Kidney glomerular epithelial cell (primary cell): Measurements from ENCODE around the gene ATP6V1C2.
"Not testable (repeated sequence)": the region's sequence is repeated elsewhere in the genome, so short reads cannot be mapped to it uniquely, and the experiment has no call there.

Source experiments
- DNase-seq: peaks from one replicate; lab custom pipeline; 2025; lab: John Stamatoyannopoulos, UW

Gene ATP6V1C2

GRCh38 chr2:10786240-10786982 is 65.0 kb downstream of the ATP6V1C2 start:
- no peak for DNase-seq

DNA sequence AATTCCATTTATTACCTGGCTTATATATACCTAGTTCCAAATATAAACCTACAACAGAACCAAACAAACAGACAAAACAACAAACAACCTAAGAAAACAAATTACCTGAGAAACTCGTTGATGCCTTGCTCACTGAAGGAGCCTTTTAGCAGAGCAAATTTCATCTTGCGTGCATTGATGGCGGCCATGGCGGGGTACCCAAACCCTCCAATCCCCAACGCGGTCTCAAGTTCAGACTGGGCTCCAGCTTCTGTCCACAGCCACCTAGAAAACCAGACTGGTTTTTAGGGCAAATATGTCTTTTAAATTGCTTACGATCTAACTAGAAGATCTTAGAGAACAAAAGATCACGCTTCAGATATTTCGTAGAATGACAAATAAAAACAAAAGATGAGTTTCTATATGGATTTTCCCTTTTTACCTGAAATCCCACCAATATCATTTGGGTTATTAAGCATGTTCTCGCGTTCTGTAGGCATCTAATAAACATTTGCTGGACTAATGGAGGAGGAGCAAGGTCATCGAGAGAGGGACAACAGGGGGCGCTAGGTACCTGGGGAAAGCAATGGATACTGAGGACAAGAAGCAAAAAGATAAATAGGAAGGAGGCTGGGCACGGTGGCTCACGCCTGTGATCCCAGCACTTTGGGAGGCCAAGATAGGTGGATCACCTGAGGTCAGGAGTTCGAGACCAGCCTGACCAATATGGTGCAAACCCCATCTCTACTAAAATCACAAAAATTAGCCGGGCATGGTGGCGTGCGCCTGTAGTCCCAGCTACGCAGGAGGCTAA is 65.9 kb downstream of the ATP6V1C2 start:
- no peak for DNase-seq

GRCh38 chr2:10788855-10789254 is 67.4 kb downstream of the ATP6V1C2 start:
- DNase-seq: no peak

DNA sequence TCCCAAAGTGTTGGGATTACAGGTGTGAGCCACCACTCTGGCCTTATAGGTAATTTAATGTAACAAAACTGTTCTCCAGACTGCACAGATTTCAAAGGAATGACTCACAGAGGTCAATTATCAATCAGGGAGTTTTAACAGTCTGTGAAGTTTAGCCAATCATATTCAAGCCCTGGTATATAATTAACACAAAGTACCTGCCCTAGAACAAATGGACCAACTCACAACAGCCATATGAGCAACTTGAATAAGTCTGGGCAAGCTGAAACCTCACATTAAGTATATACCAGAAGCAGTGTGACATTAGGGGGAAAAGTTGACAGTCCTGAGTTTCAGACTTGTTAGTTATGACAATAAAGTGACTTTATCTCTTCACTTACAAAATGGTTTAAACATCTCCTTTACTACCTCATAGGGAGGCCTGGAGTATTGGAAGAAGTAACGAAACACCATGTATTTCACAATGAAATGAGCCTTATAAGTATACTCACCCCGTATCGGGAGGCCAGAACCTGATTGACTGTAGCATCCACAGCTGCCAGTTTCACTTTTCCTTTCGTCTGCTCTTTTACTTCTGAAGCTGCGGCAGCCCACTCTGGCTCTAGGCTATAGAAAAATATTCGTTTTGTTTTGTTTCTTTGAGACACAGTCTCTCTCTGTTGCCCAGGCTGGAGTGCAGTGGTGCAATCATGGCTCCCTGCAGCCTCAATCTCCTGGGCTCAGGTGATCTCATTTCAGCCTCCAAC is 69.0 kb downstream of the ATP6V1C2 start:
- peak; percentile 83 for DNase-seq

DNA sequence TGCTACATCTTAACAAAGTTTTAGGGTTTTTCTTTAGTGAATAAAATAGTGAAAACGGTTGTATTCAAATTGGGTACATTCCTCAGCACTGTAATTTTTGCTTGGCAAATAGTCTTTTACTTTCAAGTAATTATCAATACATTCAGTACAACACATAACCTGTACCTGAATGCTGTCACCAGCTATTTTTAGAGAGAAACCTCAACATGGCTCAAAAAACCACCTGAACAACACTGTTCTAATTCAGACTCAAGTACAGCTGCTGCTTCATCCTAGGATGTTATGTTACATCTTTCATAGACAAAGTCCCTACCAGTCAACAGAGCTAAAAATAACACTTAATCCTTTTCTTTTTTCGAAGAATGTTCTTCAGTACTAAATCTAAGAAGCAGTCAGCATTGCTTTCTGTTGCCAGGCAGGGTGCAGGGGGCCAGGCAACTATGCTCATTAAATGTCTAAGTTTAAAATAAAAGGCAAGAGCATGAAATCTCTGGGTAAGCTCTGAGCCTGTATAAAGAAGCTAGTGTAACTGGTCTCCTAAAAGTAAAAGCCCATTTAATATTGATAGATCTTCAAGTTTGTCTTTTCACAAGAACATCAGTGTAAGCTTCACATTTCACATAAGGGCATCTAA is 70.7 kb downstream of the ATP6V1C2 start:
- DNase-seq: no peak

DNA sequence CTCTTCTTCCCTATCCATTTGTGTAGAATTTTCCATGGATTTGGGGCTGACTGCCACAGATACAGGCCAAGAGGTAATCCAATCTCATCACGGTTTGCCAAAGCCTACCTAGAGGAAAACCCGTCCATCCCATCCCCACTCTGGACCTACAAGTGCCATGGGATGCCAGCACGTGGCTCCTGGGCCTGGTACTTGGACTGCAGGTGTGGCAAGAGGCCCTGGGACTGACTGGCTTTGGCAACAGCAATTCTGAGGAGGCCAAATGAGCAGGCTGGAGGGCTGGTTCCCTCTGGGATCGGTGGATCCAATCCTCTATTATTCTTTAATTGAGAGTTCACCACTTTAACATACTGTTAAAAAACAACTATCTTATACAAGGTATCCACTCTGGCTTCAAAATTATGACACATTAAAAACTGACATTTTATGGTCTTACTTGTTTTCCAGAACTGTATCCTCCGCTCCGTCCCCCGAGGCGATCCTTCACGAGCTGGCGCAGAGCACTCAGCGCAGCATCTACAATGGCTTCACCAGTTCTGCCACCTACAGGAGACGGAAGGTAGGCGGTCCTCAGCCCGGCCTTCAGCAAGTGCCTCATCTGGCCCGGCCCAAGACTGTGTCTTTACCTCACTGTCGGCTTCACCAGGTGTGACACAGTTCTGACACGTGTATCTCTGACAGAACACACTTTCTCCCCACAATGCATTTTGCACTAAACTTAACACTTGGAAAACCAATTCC is 71.4 kb downstream of the ATP6V1C2 start:
- DNase-seq: no peak

DNA sequence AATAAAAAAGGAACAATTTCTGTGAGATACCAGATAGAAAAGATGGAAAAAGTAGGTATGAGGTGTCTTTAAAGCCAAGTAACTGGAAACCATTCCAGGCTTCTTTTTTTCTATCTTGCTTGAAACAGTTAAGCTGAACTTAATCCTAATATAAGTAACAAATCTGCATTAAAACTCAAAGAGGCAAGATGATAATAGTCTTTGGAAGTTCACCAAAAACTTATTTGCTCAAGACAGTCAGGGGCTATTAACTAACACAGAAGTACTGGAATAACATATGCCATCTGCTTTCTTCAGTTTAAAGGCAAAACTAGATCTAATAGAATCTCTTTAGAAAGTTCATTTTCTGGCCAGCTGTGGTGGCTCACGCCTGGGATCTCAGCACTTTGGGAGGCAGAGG is 72.4 kb downstream of the ATP6V1C2 start:
- no peak for DNase-seq

GRCh38 chr2:10794876-10795275 is 73.4 kb downstream of the ATP6V1C2 start:
- no peak for DNase-seq

GRCh38 chr2:10795508-10796046 is 74.1 kb downstream of the ATP6V1C2 start:
- no peak for DNase-seq

GRCh38 chr2:10796703-10797102 is 75.3 kb downstream of the ATP6V1C2 start:
- DNase-seq: no peak

- DNase-seq: no peak
Observed at GRCh38 chr2:10798783-10799182, 77.4 kb downstream of the ATP6V1C2 start.

DNA sequence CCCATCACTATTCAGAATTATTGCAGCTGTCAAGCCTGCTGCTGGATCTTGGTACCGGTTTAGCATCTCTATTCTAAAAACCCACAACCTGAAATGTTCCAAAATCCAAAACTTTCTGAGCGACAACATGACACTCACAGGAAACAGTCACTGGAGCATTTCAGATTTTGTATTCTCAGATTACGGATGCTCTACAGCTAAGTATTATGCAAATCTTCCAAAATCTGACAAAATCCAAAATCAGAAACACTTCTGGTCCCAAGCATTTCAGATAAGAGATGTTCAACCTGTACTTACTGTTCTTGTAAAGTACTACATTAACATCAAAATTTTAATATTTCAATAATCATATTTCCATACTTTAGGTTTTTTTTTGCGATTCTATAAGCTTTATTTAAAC is 78.7 kb downstream of the ATP6V1C2 start:
- DNase-seq: no peak

DNA sequence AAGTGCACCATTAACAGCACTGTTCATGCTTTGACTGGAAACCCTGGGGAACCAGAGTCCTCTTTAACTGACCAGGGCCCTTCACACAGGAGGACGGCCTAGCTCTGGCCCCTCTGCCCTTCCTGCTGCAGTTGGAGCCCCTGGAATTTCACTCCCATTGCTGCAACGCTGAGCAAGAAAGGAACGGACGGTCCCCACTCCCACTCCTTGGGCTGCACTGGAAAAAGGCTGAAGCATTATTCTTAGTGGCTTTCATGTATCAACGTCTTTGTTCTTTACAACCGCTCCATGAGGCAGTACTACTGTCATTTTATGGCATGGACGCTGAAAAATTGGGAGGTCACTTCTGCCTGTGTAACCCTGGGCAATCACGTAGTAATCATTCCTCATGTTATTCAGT is 81.2 kb downstream of the ATP6V1C2 start:
- DNase-seq: no peak

- DNase-seq: not testable (repeated sequence)
Observed at GRCh38 chr2:10805990-10806389, 84.6 kb downstream of the ATP6V1C2 start.

GRCh38 chr2:10806543-10806942 is 85.1 kb downstream of the ATP6V1C2 start:
- DNase-seq: no peak

GRCh38 chr2:10810202-10811161 is 89.1 kb downstream of the ATP6V1C2 start:
- no peak for DNase-seq

GRCh38 chr2:10811517-10811916 is 90.1 kb downstream of the ATP6V1C2 start:
- no peak for DNase-seq

GRCh38 chr2:10812362-10813162 is 91.1 kb downstream of the ATP6V1C2 start, which contains the start of gene PDIA6:
TSS of gene PDIA6 (minus strand) at chr2:10812785. CDS start at chr2:10812696, 89 bp downstream.
- peak; percentile 92 for DNase-seq
